KMS-11 (cell line): Measurements from ENCODE around the gene PDC.

Source experiments
- H2AFZ ChIP-seq: fragments of 200-600 bp; sonication (generic); 2 replicates; pipeline ENCODE4 v1.6.1; 2016; ENCODE audit warnings: antibody characterized with exemption, mixed run types, low read depth
- H3K27ac ChIP-seq: fragments of 200-600 bp; sonication (generic); 2 replicates; pipeline ENCODE4 v1.6.1; 2016; ENCODE audit warnings: mild to moderate bottlenecking, mixed run types
- H3K27me3 ChIP-seq: fragments of 200-600 bp; sonication (generic); 2 replicates; pipeline ENCODE4 v1.6.1; 2017; ENCODE audit warnings: mild to moderate bottlenecking, low read depth, mixed run types, moderate library complexity; ENCODE audit not compliant: insufficient read depth
- H3K36me3 ChIP-seq: fragments of 200-600 bp; sonication (generic); 2 replicates; pipeline ENCODE4 v1.6.1; 2017; ENCODE audit warnings: mild to moderate bottlenecking, mixed run types; ENCODE audit not compliant: insufficient read depth
- H3K4me1 ChIP-seq: fragments of 200-600 bp; sonication (generic); 2 replicates; pipeline ENCODE4 v1.6.1; 2016; ENCODE audit warnings: mild to moderate bottlenecking, low read depth, mixed run types; ENCODE audit not compliant: poor library complexity, severe bottlenecking
- H3K4me2 ChIP-seq: fragments of 200-600 bp; sonication (generic); 2 replicates; pipeline ENCODE4 v1.7.0; 2016; ENCODE audit warnings: mild to moderate bottlenecking, mixed run types
- H3K4me3 ChIP-seq: fragments of 200-600 bp; sonication (generic); IDR thresholded peaks from 2 replicates; pipeline ENCODE4 v1.6.1; 2017; ENCODE audit warnings: low read depth, low read length, mixed read lengths; ENCODE audit not compliant: insufficient read depth
- H3K79me2 ChIP-seq: fragments of 200-600 bp; sonication (generic); 2 replicates; pipeline ENCODE4 v1.6.1; 2016; ENCODE audit warnings: low read depth, mixed run types; ENCODE audit not compliant: insufficient read depth
- H3K9ac ChIP-seq: fragments of 200-600 bp; sonication (generic); 2 replicates; pipeline ENCODE4 v1.6.1; 2016; ENCODE audit warnings: mild to moderate bottlenecking, mixed run types
- H4K20me1 ChIP-seq: fragments of 200-600 bp; sonication (generic); 2 replicates; pipeline ENCODE4 v1.6.1; 2016; ENCODE audit warnings: mild to moderate bottlenecking, mixed run types; ENCODE audit not compliant: insufficient read depth
- TF ChIP-seq, protein P1 (sequence below): fragments of 200-600 bp; sonication (generic); conservative IDR thresholded peaks from 2 replicates; pipeline ENCODE4 v1.6.1; 2017; ENCODE audit warnings: low read depth, mild to moderate bottlenecking, antibody characterized with exemption, low read length, moderate library complexity, mixed read lengths

PDC gene

DNA sequence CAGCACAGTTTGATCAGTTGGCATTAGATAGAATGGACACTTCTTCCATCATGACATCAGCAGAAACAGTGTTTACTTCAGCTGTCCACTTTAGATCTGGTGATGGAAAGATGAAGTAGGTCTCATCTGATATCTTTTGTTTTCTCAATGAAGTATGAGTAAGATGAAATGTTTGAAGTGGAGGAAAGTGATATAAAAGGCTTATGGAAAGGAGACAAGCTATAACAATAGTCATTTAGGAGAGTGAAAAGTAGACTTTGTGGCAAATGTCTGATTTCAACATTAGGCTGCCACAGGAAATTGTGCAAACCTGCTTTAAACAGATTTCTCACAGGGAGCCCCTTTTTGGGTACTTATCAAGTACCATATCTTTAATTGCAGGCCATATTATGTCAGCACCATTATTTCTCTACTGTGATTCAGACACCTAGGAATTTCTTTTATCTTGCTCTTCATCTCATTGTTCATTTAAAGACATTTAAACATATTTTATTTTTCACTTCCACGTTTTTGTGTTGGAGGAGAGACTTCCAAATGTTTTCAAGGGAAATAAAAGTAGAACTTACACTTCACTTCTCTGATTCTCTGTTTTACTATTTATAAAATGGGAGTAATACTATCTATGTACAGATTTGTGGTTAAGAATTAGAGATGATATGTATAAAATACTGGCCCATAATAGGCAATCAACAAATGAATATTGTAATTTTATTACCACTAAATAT, 18.1 kb downstream of the PDC start:
- Histone ChIP-seq H3K27ac (no peak overlapping the region), H3K4me3 (no peak overlapping the region), H2AFZ (no peak overlapping the region), H3K27me3 (no peaks in the 10 kb centered on the region), H3K4me2 (no peak overlapping the region), H3K9ac (no peak overlapping the region), H3K79me2 (no peaks in the 10 kb centered on the region), H3K36me3 (no peaks in the 10 kb centered on the region), H3K4me1 (no peaks in the 10 kb centered on the region), H4K20me1 (no peaks in the 10 kb centered on the region)
- TF ChIP-seq, protein P1, sequence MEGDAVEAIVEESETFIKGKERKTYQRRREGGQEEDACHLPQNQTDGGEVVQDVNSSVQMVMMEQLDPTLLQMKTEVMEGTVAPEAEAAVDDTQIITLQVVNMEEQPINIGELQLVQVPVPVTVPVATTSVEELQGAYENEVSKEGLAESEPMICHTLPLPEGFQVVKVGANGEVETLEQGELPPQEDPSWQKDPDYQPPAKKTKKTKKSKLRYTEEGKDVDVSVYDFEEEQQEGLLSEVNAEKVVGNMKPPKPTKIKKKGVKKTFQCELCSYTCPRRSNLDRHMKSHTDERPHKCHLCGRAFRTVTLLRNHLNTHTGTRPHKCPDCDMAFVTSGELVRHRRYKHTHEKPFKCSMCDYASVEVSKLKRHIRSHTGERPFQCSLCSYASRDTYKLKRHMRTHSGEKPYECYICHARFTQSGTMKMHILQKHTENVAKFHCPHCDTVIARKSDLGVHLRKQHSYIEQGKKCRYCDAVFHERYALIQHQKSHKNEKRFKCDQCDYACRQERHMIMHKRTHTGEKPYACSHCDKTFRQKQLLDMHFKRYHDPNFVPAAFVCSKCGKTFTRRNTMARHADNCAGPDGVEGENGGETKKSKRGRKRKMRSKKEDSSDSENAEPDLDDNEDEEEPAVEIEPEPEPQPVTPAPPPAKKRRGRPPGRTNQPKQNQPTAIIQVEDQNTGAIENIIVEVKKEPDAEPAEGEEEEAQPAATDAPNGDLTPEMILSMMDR, result no peak

DNA sequence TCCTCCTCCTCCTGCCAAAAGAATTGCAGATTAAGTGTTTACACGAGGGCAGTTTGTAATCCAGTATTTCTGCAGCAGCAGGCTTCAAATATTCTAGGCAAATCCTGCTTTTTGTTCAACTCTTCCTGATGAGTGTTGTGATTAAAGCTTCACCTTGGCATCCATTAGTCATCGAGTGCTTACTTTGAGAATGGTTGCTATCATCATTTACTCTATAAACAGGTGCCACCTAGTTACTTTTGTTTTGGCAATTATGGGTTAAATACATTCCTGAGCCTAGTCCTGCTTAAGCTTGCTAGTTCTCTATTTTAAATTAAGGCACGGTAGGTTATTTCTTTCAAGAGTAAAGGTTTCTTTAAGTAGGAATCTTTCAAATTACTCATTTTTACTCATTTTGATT, 20.3 kb downstream of the PDC start:
- Histone ChIP-seq H3K27ac (no peak overlapping the region), H3K27me3 (no peaks in the 10 kb centered on the region), H3K9ac (no peak overlapping the region), H3K4me1 (no peaks in the 10 kb centered on the region), H4K20me1 (no peaks in the 10 kb centered on the region), H3K79me2 (no peaks in the 10 kb centered on the region), H2AFZ (no peak overlapping the region), H3K36me3 (no peaks in the 10 kb centered on the region), H3K4me2 (no peak overlapping the region), H3K4me3 (no peak overlapping the region)
- TF ChIP-seq, protein P1, result no peak

DNA sequence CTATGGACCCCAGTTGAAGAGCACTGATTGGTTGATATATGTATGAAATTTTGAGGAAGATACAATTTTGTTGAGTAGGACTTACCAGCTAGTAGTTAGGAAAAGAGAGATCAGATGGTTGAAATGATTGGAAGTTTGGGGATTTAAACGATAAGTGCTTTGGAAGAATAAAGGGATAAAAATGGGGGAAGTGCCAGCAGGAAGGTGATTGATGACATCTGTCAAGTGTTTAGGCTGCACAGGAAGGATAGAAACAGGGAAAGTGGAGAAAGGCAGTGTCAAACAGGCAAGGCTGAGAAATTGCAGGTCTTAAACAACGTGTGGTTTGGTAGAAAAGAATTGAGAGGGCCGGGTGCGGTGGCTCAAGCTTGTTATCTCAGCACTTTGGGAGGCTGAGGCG, 22.3 kb downstream of the PDC start:
- H3K4me3 ChIP-seq, result no peak overlapping the region
- TF ChIP-seq, protein P1, result no peak
- no peak overlapping the region for H3K27ac ChIP-seq

DNA sequence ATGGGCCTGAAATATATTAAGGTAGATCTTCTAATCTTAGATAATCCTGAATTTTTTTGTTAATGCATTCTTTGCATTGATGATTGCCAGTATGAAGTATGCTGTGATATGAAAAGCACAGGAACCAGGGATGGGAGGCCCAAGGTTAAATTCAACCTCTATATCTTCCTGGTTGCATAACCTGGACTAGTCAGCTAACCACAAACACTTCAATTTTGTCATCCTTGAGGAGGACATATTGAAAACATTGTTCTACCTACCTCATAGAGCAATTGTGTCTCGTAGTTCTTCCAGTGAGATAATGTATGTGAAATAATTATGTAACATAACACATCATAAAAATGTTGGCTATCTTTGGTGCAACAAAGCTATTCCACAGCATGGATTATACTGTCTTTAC, 25.6 kb downstream of the PDC start:
- no peaks in the 10 kb centered on the region for H3K27me3 ChIP-seq

More for the DNA sequence above, 22.3 kb downstream of the PDC start:
- no peaks in the 10 kb centered on the region for H3K27me3 ChIP-seq
- H3K4me2 ChIP-seq, result no peak overlapping the region
- no peaks in the 10 kb centered on the region for H3K79me2 ChIP-seq
- no peaks in the 10 kb centered on the region for H4K20me1 ChIP-seq
- H3K36me3 ChIP-seq, result no peaks in the 10 kb centered on the region
- no peak overlapping the region for H3K9ac ChIP-seq
- no peak overlapping the region for H2AFZ ChIP-seq
- H3K4me1 ChIP-seq, result no peaks in the 10 kb centered on the region

More for the DNA sequence above, 25.6 kb downstream of the PDC start:
- Histone ChIP-seq H3K4me2 (no peak overlapping the region), H3K9ac (no peak overlapping the region), H3K36me3 (no peaks in the 10 kb centered on the region), H3K27ac (no peak overlapping the region), H3K79me2 (no peaks in the 10 kb centered on the region), H4K20me1 (no peaks in the 10 kb centered on the region), H3K4me3 (no peak overlapping the region), H2AFZ (no peak overlapping the region), H3K4me1 (peaks cover 2% of the 10 kb centered on the region)
- TF ChIP-seq, protein P1, result no peak
